Activated naive CD4-positive, alpha-beta T cell treated with anti-CD3 and anti-CD28 coated beads, Interleukin-2, amount 50 U/mL, for 72 hours (primary cell): ENCODE data around the gene FBXL16. TPM values are rescaled to one million over a fixed set of nuclear protein-coding genes. Genes with fewer than 3 reads are reported as not detected.
"Not testable (repeated sequence)": the region's sequence is repeated elsewhere in the genome, so short reads cannot be mapped to it uniquely, and the experiment has no call there.

Source experiments
- ATAC-seq, 2 donors: fragments of 150-1000 bp; cut with Tn5 transposase; 2 replicates each; pipeline ENCODE4 v1.10.0; 2021; ENCODE audit warnings: mild to moderate bottlenecking in 2 of 2, moderate library complexity in 2 of 2
- DNase-seq, 2 donors: peaks; one replicate each; pipeline ENCODE4 v3.0.0; 2021 to 2022; ENCODE audit warnings: low spot score in 2 of 2
- H3K27ac Mint-ChIP-seq, 2 donors: one replicate each; pipeline ENCODE4 v1.8.0; 2022; ENCODE audit warnings: mild to moderate bottlenecking in 2 of 2, mixed read lengths in 2 of 2
- H3K36me3 Mint-ChIP-seq, 2 donors: one replicate each; pipeline ENCODE4 v1.8.0; 2022; ENCODE audit warnings: mixed read lengths in 2 of 2
- H3K9me3 Mint-ChIP-seq, 2 donors: one replicate each; pipeline ENCODE4 v1.8.0; 2022; ENCODE audit warnings: mixed read lengths in 2 of 2
- total RNA-seq, 2 donors: library from RNA; stranded (reverse); gene quantifications; one replicate each; pipeline ENCODE4 v1.2.3, GENCODE V29; 2022

Gene FBXL16
- total RNA-seq, 2 donors from 2014 or later: 2.8 to 16.4 TPM

DNA sequence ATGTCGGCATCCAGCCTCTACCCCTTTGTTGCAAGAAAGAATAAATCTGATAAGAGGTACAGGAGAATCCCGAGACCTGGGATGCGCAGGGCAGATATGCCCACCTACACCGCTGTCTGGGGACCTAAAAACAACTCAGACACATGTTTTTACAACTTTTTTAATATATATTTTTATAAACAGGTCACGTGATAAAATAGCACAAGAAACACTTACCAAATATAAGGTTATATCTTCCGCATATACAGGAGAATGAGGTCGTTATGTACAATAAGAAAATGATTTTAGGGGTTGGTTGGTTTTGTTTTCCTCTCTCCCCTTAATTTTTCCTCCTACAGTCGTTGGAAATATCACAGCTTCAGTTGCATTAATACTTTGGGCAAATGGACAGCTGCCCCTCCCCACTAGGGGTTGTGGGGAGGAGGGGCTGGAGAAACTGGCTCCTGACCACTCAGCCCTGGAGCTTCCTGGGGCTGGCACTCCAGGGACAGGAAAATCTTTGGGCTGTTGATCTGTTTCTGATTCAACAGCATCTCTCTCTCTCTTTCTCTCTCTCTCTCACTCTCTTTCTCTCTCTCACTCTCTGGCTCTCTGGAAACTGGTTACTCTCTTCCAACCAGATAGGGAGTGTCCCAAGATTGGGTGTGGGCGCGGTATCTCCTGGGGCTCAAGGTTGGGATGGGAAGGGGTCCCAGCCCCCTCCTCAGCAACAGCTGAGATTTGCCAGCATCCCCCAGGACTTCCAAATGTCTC lies 13.1 kb downstream of the FBXL16 start:
- no peaks in the 10 kb centered on the region for H3K9me3 Mint-ChIP-seq
- DNase-seq: no peak
- no peak for ATAC-seq
- peak overlapping the region in 1 of 2 donors; percentile 95 for H3K27ac Mint-ChIP-seq
- peaks cover 0 to 5% of the 10 kb centered on the region in 2 donors for H3K36me3 Mint-ChIP-seq

DNA sequence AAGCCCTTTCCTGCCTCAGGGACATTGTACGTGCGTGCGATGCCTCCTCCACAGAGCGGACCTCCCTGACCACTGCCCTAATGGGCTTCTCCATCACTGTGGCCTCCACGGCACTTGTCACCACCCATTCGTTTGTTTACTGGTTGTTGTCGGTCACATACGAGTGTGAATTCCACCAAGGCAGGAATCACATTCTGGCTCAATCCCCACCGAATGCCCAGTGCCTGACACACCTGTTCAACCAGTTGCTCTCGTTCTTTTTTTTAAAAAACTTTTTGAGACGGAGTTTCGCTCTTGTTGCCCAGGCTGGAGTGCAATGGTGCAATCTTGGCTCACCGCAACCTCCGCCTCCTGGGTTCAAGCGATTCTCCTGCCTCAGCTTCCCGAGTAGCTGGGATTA lies 14.4 kb downstream of the FBXL16 start:
- not testable (repeated sequence) for H3K9me3 Mint-ChIP-seq, H3K36me3 Mint-ChIP-seq, ATAC-seq, DNase-seq
- H3K27ac Mint-ChIP-seq: peak overlapping the region in 1 of 2 donors; percentile 95

DNA sequence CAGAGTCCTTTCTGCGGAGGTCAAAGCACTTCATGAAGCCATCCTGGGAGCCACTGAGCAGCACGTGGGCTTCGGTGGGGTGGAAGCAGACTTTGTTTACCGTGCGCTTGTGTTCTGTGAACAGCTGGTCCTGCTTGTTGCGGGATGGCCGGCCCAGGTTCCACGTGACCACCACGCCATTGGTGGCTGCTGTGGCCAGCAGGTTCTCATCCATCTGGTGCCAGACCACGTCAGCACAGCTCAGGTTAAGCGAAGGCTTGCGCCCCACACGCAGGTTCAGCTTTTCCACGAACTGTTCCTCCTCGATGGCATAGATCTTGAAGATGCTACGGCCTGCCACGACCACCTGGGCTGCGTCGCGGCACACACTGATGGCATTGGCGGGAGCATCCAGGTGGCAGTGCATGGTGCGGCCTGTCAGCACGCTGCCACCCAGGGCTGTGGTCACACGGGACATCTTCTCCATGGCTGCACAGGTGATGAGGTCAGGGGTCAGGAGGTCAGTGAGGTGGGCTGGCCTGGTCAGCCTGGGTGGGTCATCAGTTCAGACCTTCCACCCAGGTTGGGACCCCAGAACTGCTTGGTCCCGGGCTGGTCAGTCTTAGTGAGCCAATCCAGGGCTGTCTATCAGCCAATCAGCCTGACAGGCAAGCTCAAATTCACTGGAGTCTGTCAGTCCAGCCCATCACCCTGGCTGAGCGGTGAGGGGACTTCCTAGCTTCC lies 16.3 kb downstream of the FBXL16 start:
- peak overlapping the region; percentile 95 for H3K27ac Mint-ChIP-seq
- H3K36me3 Mint-ChIP-seq: peaks cover 0 to 6% of the 10 kb centered on the region in 2 donors
- H3K9me3 Mint-ChIP-seq: no peaks in the 10 kb centered on the region
- DNase-seq (peak in 1 of 2 donors; percentile 56), ATAC-seq (peak in 1 of 2 donors; percentile 2)

DNA sequence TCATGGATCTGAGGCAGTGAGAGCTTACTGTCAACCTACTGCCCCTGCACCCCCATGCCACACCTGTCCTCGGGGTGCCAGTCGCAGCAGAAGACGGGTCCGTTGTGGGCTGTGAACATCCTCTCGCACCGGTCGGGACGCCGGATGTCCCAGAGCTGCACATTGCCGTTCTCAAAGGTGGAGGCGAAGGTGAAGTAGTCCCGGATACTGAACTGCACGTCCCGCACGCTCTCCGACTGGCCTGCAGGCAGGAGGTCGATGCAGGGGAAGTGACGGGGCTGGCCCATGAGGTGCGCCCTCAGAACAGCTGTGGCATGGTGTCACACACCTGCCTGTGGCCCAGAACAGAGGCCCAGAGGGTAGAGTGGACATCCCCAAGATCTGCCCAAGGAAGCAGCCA lies 18.1 kb downstream of the FBXL16 start:
- H3K36me3 Mint-ChIP-seq: peaks cover 3 to 11% of the 10 kb centered on the region in 2 donors
- DNase-seq (no peak), ATAC-seq (no peak)
- H3K9me3 Mint-ChIP-seq: no peaks in the 10 kb centered on the region
- H3K27ac Mint-ChIP-seq: no peak overlapping the region

DNA sequence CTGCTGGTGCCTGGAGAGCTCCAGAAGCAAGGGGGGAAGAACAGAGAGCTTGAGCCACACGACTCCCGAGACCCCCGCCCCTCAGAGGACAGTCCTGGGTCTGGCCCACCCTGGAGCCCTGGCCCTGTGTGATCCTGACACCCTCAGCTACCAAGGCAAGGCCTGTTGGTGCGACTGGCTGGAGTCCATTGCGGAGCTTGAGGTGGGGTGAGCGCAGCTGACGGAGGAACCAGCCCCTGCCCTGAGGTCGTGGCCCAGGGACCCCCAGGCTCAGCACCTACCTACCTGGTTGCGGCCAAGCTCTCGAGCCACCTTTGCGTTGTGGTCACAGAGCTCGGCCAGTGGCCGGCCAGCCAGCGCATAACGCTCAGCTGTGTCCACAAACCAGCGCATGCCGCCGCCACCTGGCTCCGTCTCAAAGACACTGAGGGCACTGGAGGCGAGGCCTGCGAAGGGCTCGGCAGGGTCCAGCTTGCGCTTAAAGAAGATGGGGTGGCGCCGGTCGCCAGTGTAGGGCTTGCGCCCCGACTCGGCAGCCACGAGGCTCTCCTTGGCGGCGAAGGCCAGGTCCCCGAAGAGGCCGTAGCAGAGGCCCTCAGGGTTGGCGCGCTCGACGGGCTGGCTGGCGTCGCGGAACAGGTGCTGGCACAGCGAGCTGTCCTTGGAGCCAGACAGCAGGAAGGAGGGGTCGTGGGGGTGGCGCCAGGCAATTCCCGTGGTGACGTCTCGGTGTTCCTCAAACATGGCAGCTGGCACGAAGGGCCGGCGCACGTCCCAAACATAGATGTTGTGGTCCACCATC lies 18.9 kb downstream of the FBXL16 start:
- Mint-ChIP-seq H3K27ac (peak overlapping the region in 1 of 2 donors; percentile 4), H3K9me3 (no peaks in the 10 kb centered on the region), H3K36me3 (peaks cover 5 to 19% of the 10 kb centered on the region in 2 donors)
- peak in 1 of 2 donors; percentile 56 for DNase-seq
- no peak for ATAC-seq

DNA sequence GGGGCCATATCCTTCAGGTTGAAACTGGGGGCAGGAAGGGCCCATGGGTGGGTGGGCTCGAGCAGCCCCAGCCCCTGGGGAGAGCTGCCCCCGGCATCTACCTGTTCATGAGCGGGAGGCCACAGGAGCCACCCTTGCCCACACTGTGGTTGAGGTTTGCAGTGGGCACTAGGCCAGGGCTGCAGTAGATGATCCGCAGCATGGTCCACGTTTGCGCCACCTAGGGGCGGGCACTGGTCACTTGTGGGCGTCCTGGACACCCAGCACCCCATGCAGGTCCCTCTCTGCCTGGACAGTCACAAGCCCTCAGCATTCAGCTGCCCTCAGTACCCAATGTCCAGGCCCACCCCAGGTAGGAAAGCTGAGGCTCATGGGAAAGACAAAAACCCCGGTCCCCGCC lies 19.6 kb downstream of the FBXL16 start:
- peak in 1 of 2 donors; percentile 56 for DNase-seq
- Mint-ChIP-seq H3K9me3 (no peaks in the 10 kb centered on the region), H3K27ac (peak overlapping the region in 1 of 2 donors; percentile 4), H3K36me3 (peaks cover 5 to 22% of the 10 kb centered on the region in 2 donors)
- no peak for ATAC-seq

DNA sequence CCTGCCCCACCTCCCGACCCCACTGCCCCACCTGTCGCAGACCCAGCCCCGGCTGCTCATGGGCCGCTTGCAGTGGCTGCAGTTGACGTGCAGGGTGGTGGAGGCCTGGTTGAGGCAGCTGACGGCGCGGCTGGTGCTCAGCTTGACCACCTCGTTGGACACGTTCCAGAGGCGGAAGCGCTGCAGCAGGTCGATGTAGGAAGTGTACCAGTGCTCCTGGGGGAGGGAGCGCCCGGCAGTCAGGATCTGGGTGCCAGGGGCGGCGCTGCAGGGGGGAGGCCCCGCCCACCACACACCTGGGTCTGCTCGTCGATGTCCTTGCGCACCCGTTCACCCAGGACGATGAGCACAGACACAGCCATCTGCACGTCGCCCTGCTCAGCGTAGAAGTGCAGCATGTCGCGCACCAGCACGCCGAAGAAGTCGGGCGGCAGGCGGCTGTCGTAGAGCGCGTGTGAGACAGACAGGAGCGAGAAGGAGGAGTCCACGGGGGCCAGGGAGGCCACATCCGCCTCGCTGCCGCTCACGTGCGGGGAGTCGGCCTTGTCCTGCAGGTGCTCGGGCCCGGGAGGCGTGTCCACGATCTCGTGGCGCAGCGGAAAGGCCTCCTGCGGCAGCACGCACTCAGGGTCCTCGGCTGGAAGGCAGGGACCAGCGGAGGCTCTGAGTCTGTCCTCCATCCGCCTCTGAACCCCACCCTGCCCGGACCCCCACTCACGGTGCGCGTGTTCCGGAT lies 20.5 kb downstream of the FBXL16 start:
- ATAC-seq (no peak), DNase-seq (peak in 1 of 2 donors; percentile 58)
- Mint-ChIP-seq H3K27ac (peak overlapping the region in 1 of 2 donors; percentile 4), H3K36me3 (peaks cover 5 to 22% of the 10 kb centered on the region in 2 donors), H3K9me3 (no peaks in the 10 kb centered on the region)

DNA sequence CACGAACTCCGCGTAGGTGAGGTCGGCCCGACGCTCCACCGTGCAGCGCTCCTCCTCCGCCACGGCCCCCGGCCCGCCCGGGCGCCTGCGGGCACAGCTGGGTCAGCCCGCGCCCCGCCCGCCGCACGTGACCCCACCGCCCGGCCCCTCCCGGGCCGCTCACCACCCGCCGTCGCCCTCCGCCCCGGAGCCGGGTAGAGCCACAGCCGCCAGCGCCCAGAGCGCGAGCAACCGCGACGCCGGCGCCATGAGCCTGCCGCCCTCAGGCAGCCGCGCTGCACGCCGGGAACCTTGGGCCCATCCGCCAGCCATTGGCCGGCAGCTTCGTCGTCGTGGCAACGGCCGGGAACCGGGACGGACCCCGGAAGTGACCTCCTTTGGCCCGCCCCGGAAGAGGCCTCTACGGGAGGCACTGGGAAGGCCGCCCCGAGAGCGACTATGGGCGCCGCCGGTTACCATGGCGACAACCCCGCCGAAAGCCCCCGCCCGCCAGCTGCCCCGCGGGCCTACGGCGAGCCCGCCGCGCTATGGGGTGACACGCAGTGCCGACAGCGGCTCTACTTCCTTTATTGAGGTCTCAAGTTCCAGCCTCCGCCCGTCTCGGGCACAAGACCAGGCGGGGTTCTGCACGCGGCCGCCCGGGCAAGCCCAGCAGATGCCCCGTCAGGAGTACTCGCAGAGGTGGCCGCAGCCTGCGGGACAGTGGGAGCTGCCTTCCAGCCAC lies 21.4 kb downstream of the FBXL16 start, which contains the start of gene JMJD8:
TSS of gene JMJD8 (minus strand) at position 264 of the 724 bp plus-strand sequence. CDS start at position 249, 15 bp downstream.
- Mint-ChIP-seq H3K27ac (peak within 1 kb of the TSS; percentile 65 to 73), H3K36me3 (peaks cover 5 to 22% of the 10 kb centered on the region in 2 donors), H3K9me3 (no peaks in the 10 kb centered on the region)
- peak; percentile 82 to 85 for ATAC-seq
- peak; percentile 96 to 97 for DNase-seq

DNA sequence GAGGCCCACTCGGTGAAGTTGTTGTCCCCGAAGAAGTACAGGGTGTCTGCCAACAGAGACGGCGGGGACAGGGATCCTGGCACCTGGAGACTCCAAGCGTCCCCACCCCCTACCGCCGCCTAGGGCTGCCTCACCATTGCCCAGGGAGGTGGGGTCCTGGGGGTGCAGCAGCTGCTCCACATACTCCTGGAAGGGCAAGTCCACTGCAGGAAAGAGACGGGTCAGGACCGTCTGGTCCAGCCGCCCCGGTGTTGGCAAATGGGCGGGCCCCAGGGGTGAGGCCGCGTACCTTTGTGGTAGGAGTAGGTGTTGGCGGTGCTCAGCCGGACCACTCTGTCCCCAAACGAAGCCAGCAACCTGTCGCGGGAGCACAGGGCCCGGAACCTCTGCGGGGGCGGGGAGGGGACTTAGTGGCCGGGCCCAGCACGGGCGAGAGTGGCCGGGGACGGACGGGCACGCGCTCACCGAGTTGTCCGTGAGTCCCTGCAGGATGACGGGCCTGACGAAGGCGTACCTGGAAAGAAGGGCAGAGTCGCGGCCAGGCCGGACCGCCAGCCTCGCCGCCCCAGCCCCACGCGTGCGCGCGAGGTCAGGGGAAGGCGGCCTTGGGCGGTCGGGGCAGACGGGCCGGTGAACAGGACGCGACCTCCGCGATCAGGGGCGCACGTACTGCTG lies 22.1 kb downstream of the FBXL16 start:
- DNase-seq (no peak), ATAC-seq (no peak)
- peaks cover 5 to 22% of the 10 kb centered on the region in 2 donors for H3K36me3 Mint-ChIP-seq
- H3K9me3 Mint-ChIP-seq: no peaks in the 10 kb centered on the region
- peak overlapping the region; percentile 65 to 73 for H3K27ac Mint-ChIP-seq

DNA sequence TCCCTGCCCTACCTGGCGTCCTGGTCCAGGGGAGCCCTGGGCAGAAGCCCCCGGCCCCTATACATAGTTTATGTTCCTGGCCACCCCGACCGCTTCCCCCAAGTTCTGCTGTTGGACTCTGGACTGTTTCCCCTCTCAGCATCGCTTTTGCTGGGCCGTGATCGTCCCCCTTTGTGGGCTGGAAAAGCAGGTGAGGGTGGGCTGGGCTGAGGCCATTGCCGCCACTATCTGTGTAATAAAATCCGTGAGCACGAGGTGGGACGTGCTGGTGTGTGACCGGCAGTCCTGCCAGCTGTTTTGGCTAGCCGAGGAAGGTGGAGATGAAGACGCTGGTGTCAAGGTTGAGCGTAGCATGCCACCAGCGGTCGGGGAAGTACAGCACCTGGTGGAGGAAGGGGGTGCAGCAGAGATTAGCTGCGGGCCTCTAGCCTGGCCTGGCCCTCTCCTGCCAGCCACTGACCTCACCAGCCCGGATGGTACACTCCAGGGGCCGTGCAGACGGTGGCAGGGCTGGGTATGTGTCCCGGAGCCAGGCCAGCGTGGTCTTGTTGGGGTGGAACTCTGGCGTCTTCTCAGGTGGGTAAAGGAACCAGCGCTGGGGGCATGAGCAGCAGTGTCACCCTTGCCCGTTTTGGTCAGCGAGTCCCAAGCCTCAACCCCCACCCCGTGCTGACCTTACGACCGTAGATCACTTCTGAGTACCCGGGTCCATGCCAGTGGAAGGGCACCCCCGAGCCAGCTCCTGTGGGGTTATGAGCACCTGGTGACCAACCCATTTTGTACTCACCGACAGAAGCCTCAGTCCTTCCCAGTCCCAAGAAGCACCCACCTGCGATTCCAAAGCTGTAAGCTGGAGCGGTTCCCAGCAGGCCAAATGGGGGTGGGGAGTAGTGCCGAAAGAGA lies 22.9 kb downstream of the FBXL16 start:
- H3K36me3 Mint-ChIP-seq: peaks cover 5 to 22% of the 10 kb centered on the region in 2 donors
- ATAC-seq (no peak), DNase-seq (no peak)
- no peaks in the 10 kb centered on the region for H3K9me3 Mint-ChIP-seq
- peak overlapping the region; percentile 73 to 94 for H3K27ac Mint-ChIP-seq

DNA sequence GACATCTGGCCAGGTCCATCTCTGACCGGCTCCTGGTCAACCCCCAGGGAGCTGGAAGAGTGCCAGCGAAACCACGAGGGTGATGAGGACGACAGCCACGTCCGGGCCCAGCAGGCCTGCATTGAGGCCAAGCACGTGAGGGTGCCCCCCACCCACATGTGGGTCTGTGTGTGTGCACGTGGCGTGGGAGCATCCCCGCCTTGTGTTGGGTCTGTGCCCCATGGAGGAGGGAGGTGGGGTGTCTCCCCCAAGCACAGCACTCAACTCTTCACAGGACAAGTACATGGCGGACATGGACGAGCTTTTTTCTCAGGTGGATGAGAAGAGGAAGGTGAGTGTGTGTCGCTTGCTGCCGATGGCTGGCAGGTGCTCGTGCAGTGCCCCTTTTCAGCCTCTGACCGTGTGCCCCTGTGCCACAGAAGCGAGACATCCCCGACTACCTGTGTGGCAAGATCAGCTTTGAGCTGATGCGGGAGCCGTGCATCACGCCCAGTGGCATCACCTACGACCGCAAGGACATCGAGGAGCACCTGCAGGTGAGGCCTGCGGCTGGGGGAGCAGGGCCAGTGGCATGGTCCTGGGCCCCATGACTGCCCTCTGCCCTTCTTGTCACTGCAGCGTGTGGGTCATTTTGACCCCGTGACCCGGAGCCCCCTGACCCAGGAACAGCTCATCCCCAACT lies 23.7 kb downstream of the FBXL16 start:
- Mint-ChIP-seq H3K9me3 (no peaks in the 10 kb centered on the region), H3K27ac (peak overlapping the region; percentile 71 to 94), H3K36me3 (peaks cover 5 to 22% of the 10 kb centered on the region in 2 donors)
- no peak for DNase-seq
- no peak for ATAC-seq

DNA sequence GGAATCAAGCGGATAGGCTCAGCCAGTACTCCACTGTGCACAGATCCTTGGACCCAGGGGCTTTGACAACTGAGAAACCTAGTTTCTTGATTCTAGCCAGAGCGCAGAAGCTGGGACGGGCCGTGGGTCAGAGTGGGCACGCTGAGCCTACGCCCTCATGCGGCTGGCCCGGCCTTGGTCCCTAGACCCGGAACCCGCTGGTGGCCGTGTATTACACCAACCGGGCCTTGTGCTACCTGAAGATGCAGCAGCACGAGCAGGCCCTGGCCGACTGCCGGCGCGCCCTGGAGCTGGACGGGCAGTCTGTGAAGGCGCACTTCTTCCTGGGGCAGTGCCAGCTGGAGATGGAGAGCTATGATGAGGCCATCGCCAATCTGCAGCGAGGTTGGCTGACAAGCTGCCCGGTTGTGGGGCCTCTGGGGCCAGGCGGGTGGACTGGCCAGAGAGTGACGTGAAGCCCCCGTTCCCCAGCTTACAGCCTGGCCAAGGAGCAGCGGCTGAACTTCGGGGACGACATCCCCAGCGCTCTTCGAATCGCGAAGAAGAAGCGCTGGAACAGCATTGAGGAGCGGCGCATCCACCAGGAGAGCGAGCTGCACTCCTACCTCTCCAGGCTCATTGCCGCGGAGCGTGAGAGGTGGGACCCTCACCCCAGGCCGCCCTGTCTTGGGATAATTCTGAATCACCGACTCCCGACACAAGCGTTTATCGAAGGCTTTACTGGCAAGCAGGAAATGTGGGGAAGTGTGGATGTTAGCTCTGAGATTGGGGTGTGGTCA lies 24.4 kb downstream of the FBXL16 start:
- Mint-ChIP-seq H3K27ac (peak overlapping the region; percentile 50 to 71), H3K9me3 (no peaks in the 10 kb centered on the region), H3K36me3 (peaks cover 5 to 18% of the 10 kb centered on the region in 2 donors)
- ATAC-seq (no peak), DNase-seq (no peak)

DNA sequence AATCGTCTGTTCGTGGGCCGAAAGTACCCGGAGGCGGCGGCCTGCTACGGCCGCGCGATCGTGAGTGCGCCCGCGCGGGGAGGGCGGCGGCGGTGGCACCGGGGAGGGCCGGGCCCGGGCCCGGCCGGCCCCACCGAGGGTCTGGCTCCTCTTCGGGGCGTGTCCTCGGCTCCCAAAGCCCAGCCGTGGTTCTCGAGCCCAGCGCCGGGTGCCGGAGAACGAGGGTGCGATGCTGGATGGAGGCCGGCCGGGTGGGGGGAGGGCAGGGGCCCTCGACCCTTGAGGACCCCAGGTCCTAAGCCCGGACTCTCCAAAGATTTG lies 25.0 kb downstream of the FBXL16 start:
- no peak for DNase-seq
- Mint-ChIP-seq H3K9me3 (no peaks in the 10 kb centered on the region), H3K36me3 (peaks cover 5 to 15% of the 10 kb centered on the region in 2 donors), H3K27ac (peak overlapping the region in 1 of 2 donors; percentile 71)
- ATAC-seq: no peak
